Psoas muscle (tissue), 8 donors: ENCODE measurements around the gene FOXP2. TPM values are rescaled to one million over a fixed set of nuclear protein-coding genes. Genes with fewer than 3 reads are reported as not detected.

Experiments
- ATAC-seq, 4 donors: fragments of 200-7000 bp; cut with Tn5 transposase; one replicate each; pipeline ENCODE4 v1.9.1; 2020; ENCODE audit warnings: moderate library complexity in 3 of 4, mild to moderate bottlenecking in 2 of 4
- DNase-seq, 2 donors: peaks; one replicate each; pipeline ENCODE4 v3.0.0-alpha.2; 2020
- H3K27ac ChIP-seq: fragments of 200-600 bp; one replicate; pipeline ENCODE4 v1.8.0; 2022
- H3K27me3 ChIP-seq, 3 donors: fragments of 200-600 bp in 1 of 3; one replicate each; pipeline versions ENCODE4 v1.6.1 to v1.8.0; 2013 to 2022; ENCODE audit warnings: low read length in 2 of 3, mild to moderate bottlenecking in 2 of 3, moderate library complexity in 1 of 3; ENCODE audit not compliant: insufficient read depth in 3 of 3
- H3K36me3 ChIP-seq, 2 donors: fragments of 200-600 bp in 1 of 2; one replicate each; pipeline versions ENCODE4 v1.6.1 to v1.8.0; 2013 to 2022; ENCODE audit warnings: low read depth in 1 of 2, mild to moderate bottlenecking in 1 of 2, moderate library complexity in 1 of 2; ENCODE audit not compliant: insufficient read depth in 1 of 2
- H3K4me1 ChIP-seq: fragments of 200-600 bp; one replicate; pipeline ENCODE4 v1.8.0; 2022
- H3K4me3 ChIP-seq: fragments of 200-600 bp; one replicate; pipeline ENCODE4 v1.8.0; 2022; ENCODE audit warnings: mild to moderate bottlenecking
- H3K9me3 ChIP-seq: fragments of 200-600 bp; one replicate; pipeline ENCODE4 v1.8.0; 2022
- CTCF ChIP-seq: fragments of 200-600 bp; IDR thresholded peaks from one replicate; pipeline ENCODE4 v1.8.0; 2022; ENCODE audit warnings: antibody characterized with exemption
- WGBS, 3 donors: extraction: QIAGEN DNeasy Blood & Tissue Kit; methylation state at CpG; one replicate each; pipeline versions ENCODE4 v1.1.6 to v1.1.7; 2013; 5-methylcytosine and 5-hydroxymethylcytosine counted together
- intact Hi-C, 2 donors: fragments of 100-400 bp; cut with DNase I; formaldehyde crosslinking; loops; one replicate each; pipeline versions ENCODE4 v1.11.0 to v1.14.2; 2022
- polyA plus RNA-seq, 3 donors: library from polyadenylated mRNA; stranded (reverse); fragments of 200-250 nt; gene quantifications; one replicate each; pipeline ENCODE4 v1.2.3, GENCODE V29; 2013
- total RNA-seq, 4 donors: library from RNA; stranded (reverse); fragmentation: NEBNext Ultra II Directional in 2 of 4; extraction: Animal tissue kit (Norgen Biotek cat#: 25700) in 2 of 4; gene quantifications; one replicate each; pipeline versions ENCODE4 v1.2.1 to v1.2.4, GENCODE V29; 2021 to 2023
- donor health status: healthy with polysubstance abuse.
- donor health status: DM: no; HTN: no; CAD: no; lungs with moderate emphysema.
- donor health status: Bipolar disorder and iron deficiency.
- donor health status: healthy.
- donor health status: DM: yes; HTN: yes; CAD: no.
- donor health status: DM: no; HTN: no; CAD: no.
- donor health status: DM: no; HTN: no; CAD: no.
- donor health status: DM: yes; HTN: yes; CAD: no.

Gene FOXP2
- total and polyA plus RNA-seq, 7 donors: 0.35 to 6.7 (median 5.1) TPM

- no peaks in the 10 kb centered on the region for H3K4me1 ChIP-seq
- no peaks in the 10 kb centered on the region for H3K27me3 ChIP-seq
- H3K36me3 ChIP-seq: no peaks in the 10 kb centered on the region
- 14 to 33% (median 16%) methylated on average over 1 of the region's 1 CpG for WGBS, 3 donors
- DNase-seq (no peak), ATAC-seq (no peak)
- H3K4me3 ChIP-seq: no peak overlapping the region
- H3K9me3 ChIP-seq: no peaks in the 10 kb centered on the region
- H3K27ac ChIP-seq: no peak overlapping the region
- TF ChIP-seq CTCF: no peak
- intact Hi-C loops: loop anchor here in 1 of 2 donors (10.0 kb wide), 1 partner anchor 114 kb away; no protein-coding TSS in a partner anchor
Observed at GRCh38 chr7:114548081-114548980, 133.7 kb downstream of the FOXP2 start.

- intact Hi-C loops: loop anchor here in 1 of 2 donors (10.0 kb wide), 1 partner anchor 470 kb away; no protein-coding TSS in a partner anchor
- WGBS, 3 donors: 33 to 50% (median 34%) methylated on average over 6 of the region's 6 CpGs
- no peak for DNase-seq
Observed at GRCh38 chr7:114554781-114555537, 140.3 kb downstream of the FOXP2 start.

GRCh38 chr7:114567416-114567815 is 152.8 kb downstream of the FOXP2 start:
- Histone ChIP-seq H3K27me3 (no peaks in the 10 kb centered on the region), H3K4me3 (no peak overlapping the region), H3K36me3 (no peaks in the 10 kb centered on the region), H3K27ac (no peak overlapping the region), H3K4me1 (no peaks in the 10 kb centered on the region), H3K9me3 (no peaks in the 10 kb centered on the region)
- intact Hi-C loops: no loop called here
- no peak for TF ChIP-seq CTCF
- ATAC-seq: no peak
- DNase-seq: no peak
- 74 to 83% (median 82%) methylated on average over 2 of the region's 2 CpGs for WGBS, 3 donors

More at GRCh38 chr7:114554781-114555537, 140.3 kb downstream of the FOXP2 start:
- Histone ChIP-seq H3K27me3 (no peaks in the 10 kb centered on the region), H3K4me1 (peaks cover 11% of the 10 kb centered on the region), H3K36me3 (no peaks in the 10 kb centered on the region), H3K4me3 (peak overlapping the region; percentile 13), H3K27ac (peak overlapping the region; percentile 67), H3K9me3 (no peaks in the 10 kb centered on the region)
- peak; percentile 95 to 99 (median 98) for ATAC-seq
- no peak for TF ChIP-seq CTCF

GRCh38 chr7:114569220-114569619 is 154.6 kb downstream of the FOXP2 start:
- no peak overlapping the region for H3K4me3 ChIP-seq
- no peaks in the 10 kb centered on the region for H3K27me3 ChIP-seq
- no peaks in the 10 kb centered on the region for H3K4me1 ChIP-seq
- H3K9me3 ChIP-seq: no peaks in the 10 kb centered on the region
- ATAC-seq (no peak), DNase-seq (no peak)
- TF ChIP-seq CTCF: no peak
- WGBS, 3 donors: 94 to 100% (median 95%) methylated on average over 1 of the region's 1 CpG
- no peaks in the 10 kb centered on the region for H3K36me3 ChIP-seq
- no peak overlapping the region for H3K27ac ChIP-seq
- intact Hi-C loops: no loop called here
